H1 (cell line): ENCODE results near the gene SLC26A9. TPM values are rescaled to one million over a fixed set of nuclear protein-coding genes. Genes with fewer than 3 reads are reported as not detected.

Source experiments
- CTCF ChIA-PET: fragments of 300-600 bp; sonication (Branson Sonifier 250); formaldehyde crosslinking; loops from one replicate; lab custom pipeline; 2021; ENCODE audit not compliant: partially characterized antibody; lab: Charles Lee
- POLR2A ChIA-PET: fragments of 300-600 bp; sonication (Branson Sonifier 250); formaldehyde crosslinking; loops from one replicate; lab custom pipeline; 2021; ENCODE audit warnings: inconsistent platforms; ENCODE audit not compliant: partially characterized antibody; lab: Charles Lee
- DNase-seq, 2 experiments: peaks; one replicate each; pipeline versions ENCODE4 v3.0.0 to v3.0.0-alpha.2; 2010 to 2022; ENCODE audit warnings: low spot score in 2 of 2, low read depth in 1 of 2, mixed read lengths in 1 of 2
- FAIRE-seq: peaks from 2 replicates; lab custom pipeline; 2011; peaks lifted over from hg19 to GRCh38; lab: Jason Lieb, UNC
- H2AFZ ChIP-seq: 2 replicates; pipeline ENCODE4 v1.8.1; 2012; ENCODE audit warnings: low read length, inconsistent platforms
- H2AK5ac ChIP-seq: 2 replicates; pipeline ENCODE4 v1.6.1; 2013; ENCODE audit warnings: low read depth, low read length
- H2BK120ac ChIP-seq: replicated peaks from 2 replicates; pipeline ENCODE3; 2013; ENCODE audit warnings: low read depth, low read length, inconsistent platforms
- H2BK12ac ChIP-seq: 2 replicates; pipeline ENCODE4 v1.6.1; 2013; ENCODE audit warnings: low read depth, low read length
- H2BK15ac ChIP-seq: 2 replicates; pipeline ENCODE4 v1.6.1; 2013; ENCODE audit warnings: low read length
- H2BK20ac ChIP-seq: 2 replicates; pipeline ENCODE4 v1.6.1; 2013; ENCODE audit warnings: low read length
- H2BK5ac ChIP-seq: 2 replicates; pipeline ENCODE4 v1.6.1; 2013; ENCODE audit warnings: low read depth, low read length
- H3K14ac ChIP-seq: 2 replicates; pipeline ENCODE4 v1.6.1; 2013; ENCODE audit warnings: inconsistent platforms; ENCODE audit not compliant: insufficient read length
- H3K18ac ChIP-seq: 2 replicates; pipeline ENCODE4 v1.6.1; 2013; ENCODE audit warnings: low read length; ENCODE audit errors: extremely low read depth
- H3K23ac ChIP-seq: 2 replicates; pipeline ENCODE4 v1.6.1; 2013; ENCODE audit warnings: inconsistent platforms; ENCODE audit not compliant: insufficient read length
- H3K23me2 ChIP-seq: 2 replicates; pipeline ENCODE4 v1.6.1; 2013; ENCODE audit warnings: low read depth, low read length
- H3K27ac ChIP-seq: 2 replicates; pipeline ENCODE4 v1.6.1; 2011; ENCODE audit warnings: low read depth, low read length, inconsistent platforms
- H3K27me3 ChIP-seq, 4 experiments: replicated peaks in 1 of 4; 1 replicate in 1 of 4; 2 replicates in 3 of 4; pipeline versions ENCODE4 v1.6.1 to v1.8.1; 2011 to 2013; ENCODE audit warnings: low read length in 3 of 4, mild to moderate bottlenecking in 3 of 4, inconsistent platforms in 2 of 4, mixed read lengths in 2 of 4, moderate library complexity in 1 of 4; ENCODE audit not compliant: control insufficient read depth in 3 of 4, insufficient read depth in 3 of 4; ENCODE audit errors: extremely low read depth in 1 of 4
- H3K36me3 ChIP-seq, 4 experiments: 2 replicates each; pipeline versions ENCODE4 v1.6.1 to v1.8.1; 2011 to 2013; ENCODE audit warnings: mild to moderate bottlenecking in 4 of 4, low read length in 3 of 4, moderate library complexity in 2 of 4, control low read depth in 1 of 4, inconsistent platforms in 1 of 4; ENCODE audit not compliant: insufficient read depth in 4 of 4, control insufficient read depth in 2 of 4
- H3K4ac ChIP-seq: replicated peaks from 2 replicates; pipeline ENCODE3; 2013; ENCODE audit warnings: low read length, low read depth, mixed read lengths, inconsistent platforms; ENCODE audit not compliant: insufficient read length
- H3K4me1 ChIP-seq, 4 experiments: replicated peaks in 1 of 4; 1 replicate in 1 of 4; 2 replicates in 3 of 4; pipeline versions ENCODE4 v1.6.1 to v1.8.1; 2011 to 2013; ENCODE audit warnings: low read length in 3 of 4, inconsistent platforms in 2 of 4, mixed read lengths in 1 of 4; ENCODE audit not compliant: insufficient read depth in 4 of 4, control insufficient read depth in 3 of 4
- H3K4me2 ChIP-seq, 2 experiments: 2 replicates each; pipeline versions ENCODE4 v1.6.1 to v1.8.1; 2011 to 2013; ENCODE audit warnings: low read depth in 2 of 2, low read length in 2 of 2, control low read depth in 1 of 2, inconsistent platforms in 1 of 2, mild to moderate bottlenecking in 1 of 2; ENCODE audit not compliant: insufficient read depth in 1 of 2
- H3K4me3 ChIP-seq, 4 experiments: fragments of 200-600, 300-600 bp in 1 of 4; sonication (generic), shearing (Covaris generic), sonication (Bioruptor Twin) in 1 of 4; 2 replicates each; pipeline versions ENCODE4 v1.5.1 to v1.8.1; 2011 to 2016; ENCODE audit warnings: low read length in 4 of 4, low read depth in 3 of 4, control low read depth in 2 of 4, inconsistent platforms in 2 of 4, mild to moderate bottlenecking in 2 of 4, mixed read lengths in 1 of 4, moderate library complexity in 1 of 4; ENCODE audit not compliant: insufficient read depth in 2 of 4; ENCODE audit errors: extremely low read depth in 1 of 4
- H3K56ac ChIP-seq: replicated peaks from 2 replicates; pipeline ENCODE3; 2013; ENCODE audit warnings: low read depth, mild to moderate bottlenecking, mixed read lengths, low read length, inconsistent platforms; ENCODE audit not compliant: insufficient read length
- H3K79me1 ChIP-seq: 2 replicates; pipeline ENCODE4 v1.6.1; 2013; ENCODE audit warnings: low read depth, low read length, control low read depth
- H3K79me2 ChIP-seq, 2 experiments: 2 replicates each; pipeline versions ENCODE4 v1.6.1 to v1.8.1; 2012 to 2013; ENCODE audit warnings: low read length in 2 of 2, mild to moderate bottlenecking in 2 of 2, inconsistent platforms in 1 of 2; ENCODE audit not compliant: insufficient read depth in 2 of 2, control insufficient read depth in 1 of 2
- H3K9ac ChIP-seq, 4 experiments: replicated peaks in 1 of 4; 1 replicate in 1 of 4; 2 replicates in 3 of 4; pipeline versions ENCODE4 v1.6.1 to v1.8.1; 2011 to 2013; ENCODE audit warnings: low read depth in 3 of 4, low read length in 3 of 4, control low read depth in 2 of 4, mild to moderate bottlenecking in 2 of 4, moderate library complexity in 2 of 4, inconsistent platforms in 1 of 4; ENCODE audit errors: extremely low read depth in 1 of 4
- H3K9me3 ChIP-seq, 2 experiments: 2 replicates each; pipeline versions ENCODE4 v1.6.1 to v1.8.1; 2012 to 2013; ENCODE audit warnings: mild to moderate bottlenecking in 2 of 2, moderate library complexity in 2 of 2, control low read depth in 1 of 2, inconsistent platforms in 1 of 2, low read depth in 1 of 2, low read length in 1 of 2, mixed read lengths in 1 of 2; ENCODE audit not compliant: insufficient read depth in 2 of 2
- H4K20me1 ChIP-seq, 2 experiments: replicated peaks in 1 of 2; 2 replicates each; pipeline versions ENCODE3 to v1.8.1; 2011 to 2013; ENCODE audit warnings: inconsistent platforms in 2 of 2, low read length in 2 of 2, mild to moderate bottlenecking in 1 of 2; ENCODE audit not compliant: insufficient read depth in 2 of 2, control insufficient read depth in 1 of 2
- H4K5ac ChIP-seq: 2 replicates; pipeline ENCODE4 v1.6.1; 2013; ENCODE audit warnings: low read length, low read depth, mixed read lengths, inconsistent platforms; ENCODE audit not compliant: insufficient read length
- H4K8ac ChIP-seq: 2 replicates; pipeline ENCODE4 v1.8.0; 2013; ENCODE audit warnings: mild to moderate bottlenecking, moderate library complexity, low read length, inconsistent platforms; ENCODE audit not compliant: insufficient read depth; ENCODE audit errors: extremely low read depth
- H4K91ac ChIP-seq: replicated peaks from 2 replicates; pipeline ENCODE3; 2013; ENCODE audit warnings: low read length, mixed read lengths, inconsistent platforms; ENCODE audit not compliant: insufficient read length
- BACH1 ChIP-seq: IDR thresholded peaks from 2 replicates; pipeline ENCODE4 v1.6.1; 2012; ENCODE audit warnings: low read length, improper control_type of control experiment
- BCL11A ChIP-seq, 2 experiments: IDR thresholded peaks; one replicate each; pipeline ENCODE4 v1.6.1; 2011; ENCODE audit warnings: low read depth in 2 of 2, low read length in 2 of 2, mild to moderate bottlenecking in 2 of 2
- CHD1 ChIP-seq: IDR thresholded peaks from 2 replicates; pipeline ENCODE4 v1.6.1; 2012; ENCODE audit warnings: low read depth, low read length, improper control_type of control experiment
- JUND ChIP-seq: IDR thresholded peaks from 2 replicates; pipeline ENCODE4 v1.6.1; 2011; ENCODE audit warnings: mild to moderate bottlenecking, improper control_type of control experiment, low read length
- POLR2AphosphoS5 ChIP-seq: IDR thresholded peaks from 2 replicates; pipeline ENCODE4 v1.6.1; 2011; ENCODE audit warnings: low read depth, low read length
- POU5F1 ChIP-seq: IDR thresholded peaks from 2 replicates; pipeline ENCODE4 v1.6.1; 2011; ENCODE audit warnings: low read depth, mild to moderate bottlenecking, low read length, moderate library complexity
- RBBP5 ChIP-seq: IDR thresholded peaks from 2 replicates; pipeline ENCODE4 v1.7.1; 2012; ENCODE audit warnings: low read depth, mild to moderate bottlenecking, inconsistent platforms, low read length, moderate library complexity, borderline replicate concordance
- SAP30 ChIP-seq: fragments of 300-600 bp; sonication (generic); IDR thresholded peaks from 2 replicates; pipeline ENCODE4 v1.7.1; 2012; ENCODE audit warnings: low read length, moderate library complexity, mild to moderate bottlenecking, inconsistent platforms; ENCODE audit not compliant: insufficient read depth, insufficient replicate concordance
- TEAD4 ChIP-seq: IDR thresholded peaks from 2 replicates; pipeline ENCODE4 v1.6.1; 2012; ENCODE audit warnings: low read depth, low read length, inconsistent platforms, mixed read lengths
- WGBS, 2 experiments: shearing (Covaris generic) in 1 of 2; methylation state at CpG; one replicate each; pipeline versions ENCODE4 v1.1.6 to v1.1.7; 2013 to 2015; ENCODE audit warnings: low lambda C conversion rate in 2 of 2, mixed read lengths in 2 of 2, inconsistent platforms in 1 of 2, low coverage in 1 of 2, missing lambda C conversion rate in 1 of 2; ENCODE audit not compliant: insufficient replicate concordance in 2 of 2, insufficient coverage in 1 of 2, insufficient read length in 1 of 2; ENCODE audit errors: extremely low coverage in 1 of 2, missing lambda C conversion rate in 1 of 2; 5-methylcytosine and 5-hydroxymethylcytosine counted together
- polyA plus RNA-seq, 7 experiments: library from polyadenylated mRNA; depleted of rRNA in 3 of 7; stranded (reverse) in 5 of 7; unstranded in 2 of 7; fragments of >200 nt in 5 of 7; fragments of 200-250 nt in 2 of 7; gene quantifications; 1 replicate in 5 of 7; 2 replicates in 1 of 7; 4 replicates in 1 of 7; pipeline versions ENCODE4 v1.2.1 to v1.2.3, GENCODE V29; 2011 to 2013; ENCODE audit warnings: missing spikeins in 2 of 7, mixed read lengths in 2 of 7
- total RNA-seq: library from RNA; stranded (reverse); fragmentation: NEBNext Ultra II Directional; extraction: Animal tissue kit (Norgen Biotek cat#: 25700); gene quantifications from 2 replicates; pipeline ENCODE4 v1.2.1, GENCODE V29; 2021

Gene SLC26A9
- total and polyA plus RNA-seq, 2 of the 8 experiments (the other 6 are each of a cell fraction or from before 2014, with no cell fraction given) = not detected

DNA sequence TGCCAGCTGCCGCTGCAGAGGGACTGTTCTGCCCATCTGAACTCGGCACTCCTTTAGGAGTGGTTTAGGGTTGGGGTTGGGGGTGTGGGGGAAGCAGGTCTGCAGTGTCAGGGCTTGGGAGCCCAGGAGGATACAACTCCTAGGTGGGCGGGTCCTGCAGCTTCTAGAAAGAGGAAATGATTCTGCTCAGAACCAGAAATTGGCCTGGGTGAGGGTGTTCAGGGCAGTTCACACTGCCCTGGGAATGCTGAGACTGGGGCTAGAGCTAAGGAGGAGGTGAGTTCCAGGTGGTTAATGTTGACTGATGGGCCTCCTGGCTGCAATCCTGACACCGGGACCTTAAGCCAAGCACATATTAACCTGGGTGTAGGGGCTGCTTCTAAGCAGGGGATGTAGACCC is 4.8 kb upstream of the SLC26A9 start:
- no peak overlapping the region for H3K9ac ChIP-seq
- H3K79me1 ChIP-seq = no peaks in the 10 kb centered on the region
- no peak overlapping the region for H2BK15ac ChIP-seq
- TF ChIP-seq BACH1 (no peak), JUND (no peak), CHD1 (no peak), SAP30 (no peak), POLR2AphosphoS5 (no peak), POU5F1 (no peak), TEAD4 (no peak), BCL11A (IDR thresholded peaks at IDR 0.05; ENCODE audit: low read depth in 2 of 2, low read length in 2 of 2) (no peak), RBBP5 (no peak)
- TF ChIP-seq, all 59 proteins: peak for 0
- DNase-seq (no peak), FAIRE-seq (no peak)
- H2AK5ac ChIP-seq = no peak overlapping the region
- H3K27ac ChIP-seq = no peak overlapping the region
- no peaks in the 10 kb centered on the region for H3K36me3 ChIP-seq
- peaks cover 0 to 2% (median 0%) of the 10 kb centered on the region in 4 experiments; a peak in 2 of 7 replicates for H3K27me3 ChIP-seq
- H3K4me1 ChIP-seq = peaks cover 0 to 3% (median under 1%) of the 10 kb centered on the region in 4 experiments; a peak in 4 of 7 replicates
- POLR2A ChIA-PET = no interaction called here
- H3K4me2 ChIP-seq = no peak overlapping the region
- no peak overlapping the region for H4K5ac ChIP-seq
- H2AFZ ChIP-seq = no peak overlapping the region
- H4K8ac ChIP-seq = no peak overlapping the region
- H3K9me3 ChIP-seq = no peaks in the 10 kb centered on the region
- no peaks in the 10 kb centered on the region for H4K20me1 ChIP-seq
- CTCF ChIA-PET = interaction anchor here (1.0 to 11.0 kb wide), 4 partner anchors 30 to 359 kb away, joined by 3 to 110 read pairs (median 29); no protein-coding TSS in a partner anchor
- no peak overlapping the region for H3K23ac ChIP-seq
- H3K79me2 ChIP-seq = no peaks in the 10 kb centered on the region
- H3K14ac ChIP-seq = no peak overlapping the region
- H2BK120ac ChIP-seq = no peak overlapping the region
- no peak overlapping the region for H2BK20ac ChIP-seq
- no peak overlapping the region for H2BK5ac ChIP-seq
- no peak overlapping the region for H4K91ac ChIP-seq
- no peaks in the 10 kb centered on the region for H3K23me2 ChIP-seq
- no peak overlapping the region for H3K18ac ChIP-seq
- no peak overlapping the region for H3K56ac ChIP-seq
- no peak overlapping the region for H3K4ac ChIP-seq
- no peak overlapping the region for H2BK12ac ChIP-seq
- H3K4me3 ChIP-seq = no peak overlapping the region
- 88% methylated on average over 4 of the region's 4 CpGs; no CpG with 5 or more reads in 1 of the 2 experiments for WGBS, 2 experiments
